Fibroblast of villous mesenchyme (primary cell): ENCODE data around the gene AJUBA. TPM values are rescaled to one million over a fixed set of nuclear protein-coding genes. Genes with fewer than 3 reads are reported as not detected.
A peak's percentile ranks its signal among the peaks of the same experiment; 100 is the strongest.

ENCODE experiments used
- DNase-seq: peaks from one replicate; pipeline ENCODE4 v3.0.0-alpha.2; 2010; ENCODE audit warnings: low read depth
- H3K4me3 ChIP-seq: 2 replicates; pipeline ENCODE4 v1.5.1; 2011; ENCODE audit warnings: low read depth, mild to moderate bottlenecking, low read length
- total RNA-seq: library from RNA; depleted of rRNA; stranded (reverse); fragments of >200 nt; gene quantifications from 2 replicates; pipeline ENCODE4 v1.2.3, GENCODE V29; 2012
- TF ChIP-seq, protein P1 (sequence below): IDR thresholded peaks from 2 replicates; pipeline ENCODE4 v1.5.1; 2012; ENCODE audit warnings: low read depth, mild to moderate bottlenecking, low read length; ENCODE audit not compliant: insufficient read depth

The AJUBA gene
- total RNA-seq, 1 donor: 131 TPM

- no peak overlapping the region for H3K4me3 ChIP-seq
- no peak for DNase-seq
- TF ChIP-seq, protein P1, sequence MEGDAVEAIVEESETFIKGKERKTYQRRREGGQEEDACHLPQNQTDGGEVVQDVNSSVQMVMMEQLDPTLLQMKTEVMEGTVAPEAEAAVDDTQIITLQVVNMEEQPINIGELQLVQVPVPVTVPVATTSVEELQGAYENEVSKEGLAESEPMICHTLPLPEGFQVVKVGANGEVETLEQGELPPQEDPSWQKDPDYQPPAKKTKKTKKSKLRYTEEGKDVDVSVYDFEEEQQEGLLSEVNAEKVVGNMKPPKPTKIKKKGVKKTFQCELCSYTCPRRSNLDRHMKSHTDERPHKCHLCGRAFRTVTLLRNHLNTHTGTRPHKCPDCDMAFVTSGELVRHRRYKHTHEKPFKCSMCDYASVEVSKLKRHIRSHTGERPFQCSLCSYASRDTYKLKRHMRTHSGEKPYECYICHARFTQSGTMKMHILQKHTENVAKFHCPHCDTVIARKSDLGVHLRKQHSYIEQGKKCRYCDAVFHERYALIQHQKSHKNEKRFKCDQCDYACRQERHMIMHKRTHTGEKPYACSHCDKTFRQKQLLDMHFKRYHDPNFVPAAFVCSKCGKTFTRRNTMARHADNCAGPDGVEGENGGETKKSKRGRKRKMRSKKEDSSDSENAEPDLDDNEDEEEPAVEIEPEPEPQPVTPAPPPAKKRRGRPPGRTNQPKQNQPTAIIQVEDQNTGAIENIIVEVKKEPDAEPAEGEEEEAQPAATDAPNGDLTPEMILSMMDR: no peak
These were observed 9.5 kb upstream of the AJUBA start for GRCh38 chr14:22991852-22992251.

- DNase-seq: no peak
- H3K4me3 ChIP-seq: no peak overlapping the region
- TF ChIP-seq, protein P1: no peak
These were observed 4.9 kb upstream of the AJUBA start for GRCh38 chr14:22987291-22987690.

DNA sequence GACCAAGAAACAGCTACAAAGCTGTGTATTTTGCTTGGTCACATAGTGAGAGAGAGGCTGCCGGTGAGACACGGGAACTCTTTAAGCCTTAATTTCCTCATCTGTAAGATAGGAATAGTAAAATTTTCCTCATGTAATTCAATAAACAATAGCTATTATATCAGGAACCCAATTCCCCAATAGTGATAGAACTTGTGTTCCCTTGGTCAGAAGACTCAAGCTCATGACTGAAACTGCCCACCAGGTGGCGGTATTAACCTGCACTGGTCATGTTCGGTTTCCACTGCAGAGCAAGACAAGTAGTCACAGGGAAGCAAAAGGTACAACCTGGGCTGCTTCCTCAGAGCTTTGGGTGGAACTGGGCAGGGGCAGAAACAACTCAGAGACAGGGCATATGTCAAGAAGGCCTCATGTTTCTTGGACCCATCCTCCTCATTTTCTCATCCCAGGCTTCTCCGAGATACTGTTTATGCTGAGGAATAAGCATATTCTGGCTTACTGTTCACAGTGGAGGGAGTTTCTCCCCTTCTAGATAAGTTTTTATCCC is 4.2 kb upstream of the AJUBA start:
- no peak overlapping the region for H3K4me3 ChIP-seq
- TF ChIP-seq, protein P1: peak; percentile 92
- DNase-seq: peak; percentile 89

GRCh38 chr14:22985894-22986507 is 3.6 kb upstream of the AJUBA start:
- TF ChIP-seq, protein P1: no peak
- no peak for DNase-seq

DNA sequence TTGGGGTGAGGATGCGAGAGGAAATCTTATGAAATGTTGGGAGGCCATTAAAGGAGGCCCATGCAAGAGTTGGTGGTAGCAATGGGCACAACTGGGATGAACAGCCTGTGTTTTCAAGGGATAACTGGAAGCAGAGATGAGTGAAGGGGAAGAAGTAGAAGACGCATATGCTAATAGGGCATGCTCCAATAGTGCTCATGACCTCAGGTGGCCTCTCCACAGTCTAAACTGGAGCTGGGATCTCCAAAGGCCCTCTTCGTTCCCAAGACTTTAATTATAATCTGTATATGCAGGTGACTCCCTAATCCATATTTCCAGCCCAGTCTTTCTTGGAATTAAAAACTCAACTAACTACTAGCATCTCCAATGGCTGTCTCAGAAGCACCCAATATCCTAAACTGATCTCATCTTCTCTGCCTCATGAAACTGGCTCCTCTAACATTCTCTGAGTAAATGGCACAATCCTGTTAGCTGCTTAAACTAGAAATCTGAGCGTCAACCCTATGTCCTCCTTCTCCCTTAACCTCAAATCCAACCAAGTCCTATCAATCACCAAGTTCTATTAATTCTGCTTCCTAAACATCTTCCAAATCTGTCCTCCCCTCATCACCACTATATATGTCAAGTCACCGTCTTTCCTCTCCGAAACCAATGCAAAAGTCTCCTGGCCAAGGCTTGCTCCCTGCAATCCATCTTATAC is 2.8 kb upstream of the AJUBA start:
- H3K4me3 ChIP-seq: no peak overlapping the region
- TF ChIP-seq, protein P1: no peak
- no peak for DNase-seq

More at GRCh38 chr14:22985894-22986507, 3.6 kb upstream of the AJUBA start:
- no peak overlapping the region for H3K4me3 ChIP-seq

GRCh38 chr14:22981876-22982476 is 375 bp downstream of the AJUBA start:
- DNase-seq: no peak
- peak overlapping the region; percentile 94 for H3K4me3 ChIP-seq
- TF ChIP-seq, protein P1: no peak
